PFSK-1 (cell line): ENCODE measurements around the gene PEX12.

Source experiments
- REST ChIP-seq, 2 experiments: IDR thresholded peaks; 2 replicates each; pipeline versions ENCODE4 v1.6.1 to v1.8.0; 2011 to 2012; ENCODE audit warnings: low read depth in 2 of 2, low read length in 2 of 2, control low read depth in 1 of 2, inconsistent platforms in 1 of 2, mild to moderate bottlenecking in 1 of 2, moderate library complexity in 1 of 2; ENCODE audit not compliant: insufficient read depth in 1 of 2
- SIN3A ChIP-seq: IDR thresholded peaks from 2 replicates; pipeline ENCODE4 v1.6.1; 2012; ENCODE audit warnings: mild to moderate bottlenecking, low read length, moderate library complexity, borderline replicate concordance; ENCODE audit not compliant: insufficient read depth

GRCh38 chr17:35553310-35553709 is 25.1 kb downstream of the PEX12 start:
- TF ChIP-seq REST (IDR thresholded peaks at IDR 0.05; ENCODE audit: insufficient read depth in 1 of 2, low read depth in 2 of 2, low read length in 2 of 2) (no peak), SIN3A (no peak)
